Mesothelial cell of epicardium (in vitro differentiated cells): Measurements from ENCODE around the gene NKAIN2. TPM values are rescaled to one million over a fixed set of nuclear protein-coding genes. Genes with fewer than 3 reads are reported as not detected.
"Not testable (repeated sequence)": the region's sequence is repeated elsewhere in the genome, so short reads cannot be mapped to it uniquely, and the experiment has no call there.

Source experiments
- DNase-seq, 2 experiments: peaks; one replicate each; pipeline ENCODE4 v3.0.0; 2021; ENCODE audit warnings: low spot score in 2 of 2; ENCODE audit not compliant: unreplicated experiment in 2 of 2
- H3K27ac Mint-ChIP-seq: 2 replicates; pipeline ENCODE4 v1.8.0; 2021; ENCODE audit warnings: mixed read lengths
- H3K27me3 Mint-ChIP-seq: 2 replicates; pipeline ENCODE4 v1.8.0; 2021; ENCODE audit warnings: low read depth, mixed read lengths
- H3K36me3 Mint-ChIP-seq: 2 replicates; pipeline ENCODE4 v1.8.0; 2021; ENCODE audit warnings: mixed read lengths
- H3K4me1 Mint-ChIP-seq: 2 replicates; pipeline ENCODE4 v1.8.0; 2021; ENCODE audit warnings: mixed read lengths
- H3K4me3 Mint-ChIP-seq: 2 replicates; pipeline ENCODE4 v1.8.0; 2021; ENCODE audit warnings: mild to moderate bottlenecking, moderate library complexity, mixed read lengths
- H3K9me3 Mint-ChIP-seq: 2 replicates; pipeline ENCODE4 v1.8.0; 2021; ENCODE audit warnings: mixed read lengths
- CTCF ChIP-seq: fragments of 200-600 bp; sonication (generic); IDR thresholded peaks from one replicate; pipeline ENCODE4 v1.5.0; 2021; ENCODE audit warnings: antibody characterized with exemption; ENCODE audit not compliant: unreplicated experiment
- total RNA-seq: library from RNA; stranded (reverse); gene quantifications from 3 replicates; pipeline ENCODE4 v1.2.1, GENCODE V29; 2021

NKAIN2 gene
- total RNA-seq, 1 donor from 2014 or later, result 1.6 TPM

GRCh38 chr6:124285146-124285545, 481.5 kb downstream of the NKAIN2 start:
- no peaks in the 10 kb centered on the region for H3K36me3 Mint-ChIP-seq
- H3K4me1 Mint-ChIP-seq, result peaks cover 7% of the 10 kb centered on the region
- no peak for TF ChIP-seq CTCF
- H3K4me3 Mint-ChIP-seq, result no peak overlapping the region
- peaks cover 5% of the 10 kb centered on the region for H3K27me3 Mint-ChIP-seq
- peaks cover 8% of the 10 kb centered on the region for H3K9me3 Mint-ChIP-seq
- DNase-seq, result no peak
- H3K27ac Mint-ChIP-seq, result no peak overlapping the region

- no peak overlapping the region for H3K4me3 Mint-ChIP-seq
- H3K4me1 Mint-ChIP-seq, result peaks cover 23% of the 10 kb centered on the region
- no peaks in the 10 kb centered on the region for H3K9me3 Mint-ChIP-seq
- no peak for TF ChIP-seq CTCF
- H3K27me3 Mint-ChIP-seq, result no peaks in the 10 kb centered on the region
- DNase-seq, result no peak
- no peak overlapping the region for H3K27ac Mint-ChIP-seq
- no peaks in the 10 kb centered on the region for H3K36me3 Mint-ChIP-seq
Measured at GRCh38 chr6:124294574-124295200, 491.0 kb downstream of the NKAIN2 start.

GRCh38 chr6:124297507-124297906, 493.8 kb downstream of the NKAIN2 start:
- Mint-ChIP-seq H3K36me3 (no peaks in the 10 kb centered on the region), H3K4me1 (peaks cover 6% of the 10 kb centered on the region), H3K27ac (no peak overlapping the region), H3K27me3 (no peaks in the 10 kb centered on the region), H3K9me3 (peaks cover 6% of the 10 kb centered on the region), H3K4me3 (no peak overlapping the region)
- no peak for DNase-seq
- no peak for TF ChIP-seq CTCF

GRCh38 chr6:124298730-124299129, 495.1 kb downstream of the NKAIN2 start:
- Mint-ChIP-seq H3K36me3 (no peaks in the 10 kb centered on the region), H3K4me1 (peaks cover 6% of the 10 kb centered on the region), H3K27me3 (no peaks in the 10 kb centered on the region), H3K9me3 (peaks cover 6% of the 10 kb centered on the region), H3K27ac (no peak overlapping the region), H3K4me3 (no peak overlapping the region)
- DNase-seq, result no peak
- TF ChIP-seq CTCF, result no peak

- DNase-seq, H3K36me3 Mint-ChIP-seq, H3K4me1 Mint-ChIP-seq, H3K9me3 Mint-ChIP-seq, H3K4me3 Mint-ChIP-seq, H3K27ac Mint-ChIP-seq, H3K27me3 Mint-ChIP-seq: not testable (repeated sequence)
Measured at GRCh38 chr6:124300907-124301306, 497.2 kb downstream of the NKAIN2 start.

GRCh38 chr6:124303971-124304370, 500.3 kb downstream of the NKAIN2 start:
- Mint-ChIP-seq H3K36me3 (no peaks in the 10 kb centered on the region), H3K4me1 (no peaks in the 10 kb centered on the region), H3K27me3 (no peaks in the 10 kb centered on the region), H3K9me3 (peaks cover 6% of the 10 kb centered on the region), H3K27ac (no peak overlapping the region), H3K4me3 (no peak overlapping the region)
- no peak for DNase-seq
- TF ChIP-seq CTCF, result no peak
